Liver (tissue), 9 donors: ENCODE data around the gene GREB1. TPM values are rescaled to one million over a fixed set of nuclear protein-coding genes. Genes with fewer than 3 reads are reported as not detected.

Source experiments
- DNase-seq: peaks from one replicate; pipeline ENCODE4 v3.0.0-alpha.2; 2017; ENCODE audit warnings: low spot score
- H3K27ac ChIP-seq, 2 donors: one replicate each; pipeline ENCODE4 v1.7.0; 2013; ENCODE audit warnings: inconsistent platforms in 2 of 2, low read length in 2 of 2, control low read depth in 1 of 2, low read depth in 1 of 2, mild to moderate bottlenecking in 1 of 2
- H3K27me3 ChIP-seq, 4 donors: one replicate each; pipeline versions ENCODE4 v1.6.1 to v1.7.0; 2013; ENCODE audit warnings: low read length in 3 of 4, inconsistent platforms in 1 of 4, mild to moderate bottlenecking in 1 of 4, moderate library complexity in 1 of 4; ENCODE audit not compliant: control insufficient read depth in 4 of 4, insufficient read depth in 4 of 4
- H3K36me3 ChIP-seq, 4 donors: one replicate each; pipeline versions ENCODE4 v1.6.1 to v1.7.0; 2013; ENCODE audit warnings: low read length in 3 of 4, mild to moderate bottlenecking in 3 of 4, low read depth in 1 of 4, moderate library complexity in 1 of 4; ENCODE audit not compliant: control insufficient read depth in 4 of 4, insufficient read depth in 3 of 4
- H3K4me1 ChIP-seq, 4 donors: one replicate each; pipeline versions ENCODE4 v1.6.1 to v1.7.0; 2013; ENCODE audit warnings: low read length in 3 of 4, mild to moderate bottlenecking in 3 of 4, moderate library complexity in 1 of 4; ENCODE audit not compliant: control insufficient read depth in 4 of 4, insufficient read depth in 4 of 4
- H3K4me3 ChIP-seq, 3 donors: one replicate each; pipeline versions ENCODE4 v1.6.1 to v1.7.0; 2013; ENCODE audit warnings: low read length in 3 of 3, control low read depth in 1 of 3, low read depth in 1 of 3, mild to moderate bottlenecking in 1 of 3
- H3K9ac ChIP-seq, 2 donors: one replicate each; pipeline ENCODE4 v1.7.0; 2013; ENCODE audit warnings: low read length in 2 of 2, mild to moderate bottlenecking in 2 of 2, moderate library complexity in 2 of 2, control low read depth in 1 of 2, low read depth in 1 of 2
- H3K9me3 ChIP-seq, 4 donors: one replicate each; pipeline versions ENCODE4 v1.6.1 to v1.7.0; 2013; ENCODE audit warnings: low read length in 3 of 4; ENCODE audit not compliant: control insufficient read depth in 4 of 4
- CTCF ChIP-seq: fragments of 150-350 bp; IDR thresholded peaks from 2 replicates; pipeline ENCODE4 v1.5.1; 2017; ENCODE audit warnings: improper control_type of control experiment, low read depth, low read length; ENCODE audit not compliant: missing input control
- EGR1 ChIP-seq, 2 donors: IDR thresholded peaks; 2 replicates each; pipeline ENCODE4 v1.6.1; 2016 to 2018; ENCODE audit warnings: antibody characterized with exemption in 2 of 2, low read depth in 2 of 2
- FOXA1 ChIP-seq: IDR thresholded peaks from 2 replicates; pipeline ENCODE4 v1.6.1; 2016; ENCODE audit warnings: antibody characterized with exemption
- FOXA2 ChIP-seq: IDR thresholded peaks from 2 replicates; pipeline ENCODE4 v1.6.1; 2016; ENCODE audit warnings: antibody characterized with exemption
- GABPA ChIP-seq, 2 donors: IDR thresholded peaks in 1 of 2; conservative IDR thresholded peaks in 1 of 2; 2 replicates each; pipeline ENCODE4 v1.6.1; 2016; ENCODE audit warnings: antibody characterized with exemption in 2 of 2, mild to moderate bottlenecking in 1 of 2, moderate library complexity in 1 of 2
- HNF4A ChIP-seq, 2 donors: conservative IDR thresholded peaks; 2 replicates each; pipeline ENCODE4 v1.6.1; 2016; ENCODE audit warnings: antibody characterized with exemption in 2 of 2, mild to moderate bottlenecking in 2 of 2
- HNF4G ChIP-seq: IDR thresholded peaks from 2 replicates; pipeline ENCODE4 v1.6.1; 2016; ENCODE audit warnings: antibody characterized with exemption
- JUND ChIP-seq, 2 donors: IDR thresholded peaks; 2 replicates each; pipeline ENCODE4 v1.6.1; 2016; ENCODE audit warnings: antibody characterized with exemption in 2 of 2
- MAX ChIP-seq: IDR thresholded peaks from 2 replicates; pipeline ENCODE4 v1.6.1; 2016; ENCODE audit warnings: antibody characterized with exemption
- NR2F2 ChIP-seq: IDR thresholded peaks from 2 replicates; pipeline ENCODE4 v1.6.1; 2016; ENCODE audit warnings: antibody characterized with exemption
- RAD21 ChIP-seq, 2 donors: IDR thresholded peaks; 2 replicates each; pipeline ENCODE4 v1.6.1; 2016; ENCODE audit warnings: antibody characterized with exemption in 2 of 2, mild to moderate bottlenecking in 2 of 2
- REST ChIP-seq: IDR thresholded peaks from 2 replicates; pipeline ENCODE4 v1.6.1; 2016; ENCODE audit warnings: antibody characterized with exemption, mild to moderate bottlenecking
- RXRA ChIP-seq, 2 donors: IDR thresholded peaks; 2 replicates each; pipeline ENCODE4 v1.6.1; 2017 to 2018; ENCODE audit warnings: antibody characterized with exemption in 2 of 2, mild to moderate bottlenecking in 1 of 2
- TAF1 ChIP-seq: conservative IDR thresholded peaks from 2 replicates; pipeline ENCODE4 v1.6.1; 2016; ENCODE audit warnings: antibody characterized with exemption, mild to moderate bottlenecking
- YY1 ChIP-seq: IDR thresholded peaks from 2 replicates; pipeline ENCODE4 v1.6.1; 2016; ENCODE audit warnings: antibody characterized with exemption, mild to moderate bottlenecking
- ZBTB33 ChIP-seq: IDR thresholded peaks from 2 replicates; pipeline ENCODE4 v1.6.1; 2016; ENCODE audit warnings: antibody characterized with exemption
- WGBS: extraction: QIAGEN DNeasy Blood & Tissue Kit; methylation state at CpG from one replicate; pipeline ENCODE4 v1.1.7; 2013; 5-methylcytosine and 5-hydroxymethylcytosine counted together
- polyA plus RNA-seq, 2 donors: library from polyadenylated mRNA; stranded (reverse) in 1 of 2; unstranded in 1 of 2; fragments of 200-250 nt in 1 of 2; fragments of >200 nt in 1 of 2; fragmentation: Nextera tagmentation in 1 of 2; extraction: Ambion mirVana in 1 of 2; gene quantifications; one replicate each; pipeline versions ENCODE4 v1.2.1 to v1.2.3, GENCODE V29; 2013 to 2015
- total RNA-seq, 2 donors: library from RNA; depleted of rRNA; stranded (reverse); fragments of >200 nt; gene quantifications; one replicate each; pipeline ENCODE4 v1.2.3, GENCODE V29; 2014
- TF ChIP-seq, protein P1 (sequence below): IDR thresholded peaks from 2 replicates; pipeline ENCODE4 v1.6.1; 2016; ENCODE audit warnings: antibody characterized with exemption
- donor health status: healthy.
- donor health status: healthy.
- donor health status: healthy.
- donor health status: healthy.
- donor health status: healthy.

Gene GREB1
- total and polyA plus RNA-seq, 4 donors = 1.0 to 6.3 (median 3.6) TPM

GRCh38 chr2:11498543-11499034 lies 35.3 kb upstream of the GREB1 start (continued):
- no peak for TF ChIP-seq ZBTB33

GRCh38 chr2:11499081-11499743 lies 34.6 kb upstream of the GREB1 start:
- Histone ChIP-seq H3K27me3 (no peaks in the 10 kb centered on the region), H3K36me3 (no peaks in the 10 kb centered on the region), H3K27ac (peak overlapping the region; percentile 66 to 73), H3K9me3 (peaks cover 0 to 4% (median 1%) of the 10 kb centered on the region in 4 donors), H3K4me3 (no peak overlapping the region), H3K4me1 (peaks cover 2 to 45% (median 32%) of the 10 kb centered on the region in 4 donors), H3K9ac (peak overlapping the region; percentile 37 to 44)
- TF ChIP-seq REST = no peak
- TF ChIP-seq HNF4G = no peak
- peak in 1 of 2 donors; percentile 45 for TF ChIP-seq HNF4A (conservative IDR thresholded peaks at IDR 0.05)
- TF ChIP-seq EGR1 (IDR thresholded peaks at IDR 0.05; ENCODE audit: low read depth in 2 of 2) = no peak
- no peak for TF ChIP-seq YY1
- TF ChIP-seq TAF1 = no peak
- no peak for TF ChIP-seq NR2F2
- TF ChIP-seq JUND (IDR thresholded peaks at IDR 0.05) = peak in 1 of 2 donors; percentile 11
- no peak for TF ChIP-seq MAX
- no peak for TF ChIP-seq ZBTB33
- TF ChIP-seq RXRA (IDR thresholded peaks at IDR 0.05) = no peak
- no peak for TF ChIP-seq RAD21 (IDR thresholded peaks at IDR 0.05)
- no peak for TF ChIP-seq FOXA2
- no peak for TF ChIP-seq GABPA (IDR thresholded peaks at IDR 0.05 in 1 of 2, conservative IDR thresholded peaks at IDR 0.05 in 1 of 2)
- TF ChIP-seq, protein P1, sequence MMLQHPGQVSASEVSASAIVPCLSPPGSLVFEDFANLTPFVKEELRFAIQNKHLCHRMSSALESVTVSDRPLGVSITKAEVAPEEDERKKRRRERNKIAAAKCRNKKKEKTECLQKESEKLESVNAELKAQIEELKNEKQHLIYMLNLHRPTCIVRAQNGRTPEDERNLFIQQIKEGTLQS = no peak
- TF ChIP-seq FOXA1 = no peak
- no peak for TF ChIP-seq CTCF
- WGBS = 23% methylated on average over 4 of the region's 4 CpGs
- DNase-seq = no peak
